ENCODE data around the gene DHRS7. TPM values are rescaled to one million over a fixed set of nuclear protein-coding genes. Genes with fewer than 3 reads are reported as not detected.

DHRS7 gene
- total and polyA plus RNA-seq, 2 experiments from 2014 or later, result 39.3 to 39.4 TPM

GRCh38 chr14:60212503-60213371 is 47.5 kb upstream of the DHRS7 start:
- H3K4me1 Mint-ChIP-seq, result peaks cover 9% of the 10 kb centered on the region
- no peaks in the 10 kb centered on the region for H3K36me3 Mint-ChIP-seq (ENCODE audit: low read depth)
- no peak overlapping the region for H3K27ac Mint-ChIP-seq
- TF ChIP-seq EZH2phosphoT487 (IDR thresholded peaks at IDR 0.05; ENCODE audit: unreplicated experiment) (no peak), NANOG (IDR thresholded peaks at IDR 0.05; ENCODE audit: borderline replicate concordance) (no peak)
- H3K9me3 Mint-ChIP-seq, result no peaks in the 10 kb centered on the region
- H3K4me2 ChIP-seq, result no peak overlapping the region
- no peaks in the 10 kb centered on the region for H3K36me3 ChIP-seq (ENCODE audit: insufficient read depth)
- H3K27me3 ChIP-seq (ENCODE audit: insufficient read depth), result no peaks in the 10 kb centered on the region
- no peak overlapping the region; the same call in 1 of the 2 replicates for H2AFZ ChIP-seq
- H4K20me1 ChIP-seq (replicated peaks; ENCODE audit: insufficient read depth), result no peaks in the 10 kb centered on the region
- no peak for ATAC-seq
- H3K27me3 Mint-ChIP-seq (ENCODE audit: insufficient read depth, low read depth, poor library complexity), result peaks cover 3% of the 10 kb centered on the region
- H3K4me3 Mint-ChIP-seq, result no peak overlapping the region
- H3K79me2 ChIP-seq (replicated peaks; ENCODE audit: insufficient read depth), result no peaks in the 10 kb centered on the region
- no peak overlapping the region for H3K4me3 ChIP-seq
- no peak for DNase-seq (ENCODE audit: low spot score)
- H3K27ac ChIP-seq (ENCODE audit: low read depth), result no peak overlapping the region
- peaks cover 16% of the 10 kb centered on the region; the same call in 1 of the 2 replicates for H3K4me1 ChIP-seq (ENCODE audit: insufficient read depth)
- no peaks in the 10 kb centered on the region for H3F3A ChIP-seq (replicated peaks; ENCODE audit: low read depth)
- H3K9me2 ChIP-seq (ENCODE audit: insufficient read depth), result peaks cover 7% of the 10 kb centered on the region; the same call in 1 of the 2 replicates

DNA sequence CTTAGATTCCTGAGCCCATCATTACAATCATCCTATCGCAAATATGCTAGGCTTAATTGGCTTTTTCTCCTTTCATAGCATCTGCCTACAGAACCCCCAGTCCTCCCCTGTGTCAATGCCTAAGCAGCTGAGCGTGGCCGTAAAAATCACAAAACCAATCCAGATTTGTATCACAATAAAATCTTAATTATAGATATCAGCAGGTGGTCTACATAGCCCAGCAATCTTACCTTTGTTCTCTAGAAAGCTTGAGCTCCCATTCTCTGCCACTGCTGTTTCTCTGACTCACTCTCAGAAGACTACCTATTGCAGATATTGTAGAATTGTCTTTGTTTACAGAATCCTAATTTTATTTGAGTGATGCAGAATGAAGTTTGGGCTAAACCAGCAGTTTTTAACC is 46.0 kb upstream of the DHRS7 start:
- Histone ChIP-seq H3K27ac (ENCODE audit: low read depth) (no peak overlapping the region), H4K20me1 (replicated peaks; ENCODE audit: insufficient read depth) (no peaks in the 10 kb centered on the region), H3K9me2 (ENCODE audit: insufficient read depth) (peaks cover 7% of the 10 kb centered on the region; the same call in 1 of the 2 replicates), H3K79me2 (replicated peaks; ENCODE audit: insufficient read depth) (no peaks in the 10 kb centered on the region), H2AFZ (peak overlapping the region; percentile 35; the same call in 1 of the 2 replicates), H3K4me2 (peak overlapping the region; percentile 45; the same call in 1 of the 2 replicates), H3K4me1 (ENCODE audit: insufficient read depth) (peaks cover 16% of the 10 kb centered on the region; the same call in 1 of the 2 replicates), H3K27me3 (ENCODE audit: insufficient read depth) (no peaks in the 10 kb centered on the region), H3F3A (replicated peaks; ENCODE audit: low read depth) (no peaks in the 10 kb centered on the region), H3K36me3 (ENCODE audit: insufficient read depth) (no peaks in the 10 kb centered on the region), H3K4me3 (no peak overlapping the region)
- H3K27me3 Mint-ChIP-seq (ENCODE audit: insufficient read depth, low read depth, poor library complexity), result peaks cover 1% of the 10 kb centered on the region
- H3K4me1 Mint-ChIP-seq, result peaks cover 9% of the 10 kb centered on the region
- TF ChIP-seq JUNB (IDR thresholded peaks at IDR 0.05; ENCODE audit: unreplicated experiment) (no peak), NANOG (IDR thresholded peaks at IDR 0.05; ENCODE audit: borderline replicate concordance) (no peak), EZH2phosphoT487 (IDR thresholded peaks at IDR 0.05; ENCODE audit: unreplicated experiment) (no peak), CTCF (conservative IDR thresholded peaks at IDR 0.05; ENCODE audit: low read depth in 2 of 2) (no peak), CREB1 (CRISPR knock-in tag; IDR thresholded peaks at IDR 0.05; ENCODE audit: low read depth) (no peak), POLR2AphosphoS5 (IDR thresholded peaks at IDR 0.05; ENCODE audit: low read depth) (no peak), EZH2 (IDR thresholded peaks at IDR 0.05; ENCODE audit: low read depth, unreplicated experiment) (no peak), REST (IDR thresholded peaks at IDR 0.05; ENCODE audit: unreplicated experiment) (no peak)
- ATAC-seq (peak; percentile 36; the same call in 1 of the 3 replicates), DNase-seq (ENCODE audit: low spot score) (peak; percentile 33)
- no peak overlapping the region for H3K4me3 Mint-ChIP-seq
- H3K36me3 Mint-ChIP-seq (ENCODE audit: low read depth), result no peaks in the 10 kb centered on the region
- H3K27ac Mint-ChIP-seq, result no peak overlapping the region
- H3K9me3 Mint-ChIP-seq, result no peaks in the 10 kb centered on the region
